AG09309 (cell line): ENCODE measurements around the gene SMPD1.

Experiments
- DNase-seq: peaks from one replicate; pipeline ENCODE4 v3.0.0-alpha.2; 2010; ENCODE audit warnings: low read depth
- H3K4me3 ChIP-seq: 2 replicates; pipeline ENCODE4 v1.5.1; 2011; ENCODE audit warnings: mild to moderate bottlenecking, low read depth, low read length, moderate library complexity; ENCODE audit not compliant: control insufficient read depth
- CTCF ChIP-seq: IDR thresholded peaks from 2 replicates; pipeline ENCODE4 v1.5.1; 2011; ENCODE audit warnings: mild to moderate bottlenecking, low read depth, low read length, inconsistent platforms; ENCODE audit not compliant: insufficient read depth, control insufficient read depth; ENCODE audit errors: missing control alignments

SMPD1 gene

GRCh38 chr11:6404342-6405051, 14.2 kb downstream of the SMPD1 start:
- DNase-seq, result no peak
- no peak for TF ChIP-seq CTCF
- no peak overlapping the region for H3K4me3 ChIP-seq

- TF ChIP-seq CTCF, result no peak
- DNase-seq, result no peak
These were observed 14.9 kb downstream of the SMPD1 start for GRCh38 chr11:6405052-6405667.

GRCh38 chr11:6405846-6406245, 15.6 kb downstream of the SMPD1 start:
- no peak for DNase-seq
- no peak overlapping the region for H3K4me3 ChIP-seq

More at GRCh38 chr11:6405052-6405667, 14.9 kb downstream of the SMPD1 start:
- no peak overlapping the region for H3K4me3 ChIP-seq

GRCh38 chr11:6406370-6406769, 16.1 kb downstream of the SMPD1 start:
- no peak overlapping the region for H3K4me3 ChIP-seq
- no peak for DNase-seq
- no peak for TF ChIP-seq CTCF

More at GRCh38 chr11:6405846-6406245, 15.6 kb downstream of the SMPD1 start:
- no peak for TF ChIP-seq CTCF

- H3K4me3 ChIP-seq, result no peak overlapping the region
- no peak for TF ChIP-seq CTCF
- no peak for DNase-seq
These were observed 20.6 kb downstream of the SMPD1 start for GRCh38 chr11:6410695-6411430.

- no peak for TF ChIP-seq CTCF
- H3K4me3 ChIP-seq, result no peak overlapping the region
- no peak for DNase-seq
These were observed 21.3 kb downstream of the SMPD1 start for GRCh38 chr11:6411594-6412031.
